HepG2 (cell line): ENCODE results near the gene MVP.
"Not testable (repeated sequence)": the region's sequence is repeated elsewhere in the genome, so short reads cannot be mapped to it uniquely, and the experiment has no call there.

Source experiments
- CTCF ChIP-seq: sonication (generic); formaldehyde crosslinking; IDR thresholded peaks from 2 replicates; pipeline ENCODE4 v1.5.0; 2020; ENCODE audit warnings: mild to moderate bottlenecking, missing genetic modification reagents, moderate library complexity
- FOXA1 ChIP-seq, 2 experiments: fragments of 450-650 bp in 1 of 2; sonication (generic) in 1 of 2; formaldehyde crosslinking in 1 of 2; IDR thresholded peaks; 2 replicates each; pipeline versions ENCODE4 v1.4.0 to v1.6.1; 2016 to 2020; ENCODE audit warnings: missing genetic modification reagents in 1 of 2
- IRF2 ChIP-seq: IDR thresholded peaks from 2 replicates; pipeline ENCODE4 v1.6.1; 2018; ENCODE audit warnings: missing genetic modification reagents, missing compliant biosample characterization
- RFX3 ChIP-seq: IDR thresholded peaks from 2 replicates; pipeline ENCODE4 v1.6.1; 2016; ENCODE audit warnings: missing biosample characterization, missing genetic modification reagents
- SIN3A ChIP-seq: IDR thresholded peaks from 2 replicates; pipeline ENCODE4 v1.6.1; 2011; ENCODE audit warnings: low read depth, mild to moderate bottlenecking, control low read depth, low read length, borderline replicate concordance
- TBP ChIP-seq: sonication (generic); formaldehyde crosslinking; IDR thresholded peaks from 2 replicates; pipeline ENCODE4 v1.5.0; 2020; ENCODE audit warnings: missing genetic modification reagents
- ZBTB33 ChIP-seq: sonication (generic); formaldehyde crosslinking; IDR thresholded peaks from 2 replicates; pipeline ENCODE4 v1.4.0; 2020; ENCODE audit warnings: missing genetic modification reagents
- ZFP36 ChIP-seq: fragments of 150-350 bp; IDR thresholded peaks from 2 replicates; pipeline ENCODE4 v1.6.1; 2018; ENCODE audit warnings: borderline replicate concordance, low read length, low read depth; ENCODE audit not compliant: partially characterized antibody

- not testable (repeated sequence) for TF ChIP-seq SIN3A; ZBTB33 (CRISPR knock-in tag); CTCF (CRISPR knock-in tag); RFX3; IRF2 (CRISPR knock-in tag); ZFP36; FOXA1 (IDR thresholded peaks at IDR 0.05); FOXA1 (CRISPR knock-in tag; IDR thresholded peaks at IDR 0.05); TBP (CRISPR knock-in tag)
Measured at GRCh38 chr16:29889372-29889771, 69.1 kb downstream of the MVP start.
